Fibroblast of pulmonary artery (primary cell): Measurements from ENCODE around the gene CCDC69.

Experiments
- DNase-seq: peaks from one replicate; pipeline ENCODE4 v3.0.0-alpha.2; 2010; ENCODE audit warnings: low read depth
- H3K4me3 ChIP-seq: replicated peaks from 2 replicates; pipeline ENCODE4 v1.5.1; 2011; ENCODE audit warnings: low read depth, mild to moderate bottlenecking, control low read depth, low read length, moderate library complexity
- TF ChIP-seq, protein P1 (sequence below): IDR thresholded peaks from 2 replicates; pipeline ENCODE4 v1.5.1; 2011; ENCODE audit warnings: mild to moderate bottlenecking, control low read depth, low read length, inconsistent platforms; ENCODE audit errors: missing control alignments

CCDC69 gene

DNA sequence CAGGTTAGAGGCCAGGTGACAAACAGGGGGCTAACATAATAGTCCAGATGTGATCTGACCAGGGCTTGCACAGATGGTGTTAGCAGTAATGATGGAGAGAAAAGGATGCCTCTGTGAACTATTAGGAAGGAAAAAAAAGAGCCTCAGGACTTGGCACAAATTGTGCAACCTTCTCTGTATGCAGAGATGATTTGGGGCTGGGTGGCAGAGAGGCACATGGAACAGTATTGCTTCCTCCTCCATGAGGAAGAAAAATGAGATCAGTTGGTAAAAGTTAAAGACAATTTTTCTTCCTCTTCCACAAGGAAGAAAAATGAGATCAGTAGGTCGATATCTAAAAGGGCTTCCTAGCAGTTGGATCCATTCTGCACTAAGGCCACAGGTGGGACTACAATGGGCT is 52.4 kb downstream of the CCDC69 start:
- TF ChIP-seq, protein P1, sequence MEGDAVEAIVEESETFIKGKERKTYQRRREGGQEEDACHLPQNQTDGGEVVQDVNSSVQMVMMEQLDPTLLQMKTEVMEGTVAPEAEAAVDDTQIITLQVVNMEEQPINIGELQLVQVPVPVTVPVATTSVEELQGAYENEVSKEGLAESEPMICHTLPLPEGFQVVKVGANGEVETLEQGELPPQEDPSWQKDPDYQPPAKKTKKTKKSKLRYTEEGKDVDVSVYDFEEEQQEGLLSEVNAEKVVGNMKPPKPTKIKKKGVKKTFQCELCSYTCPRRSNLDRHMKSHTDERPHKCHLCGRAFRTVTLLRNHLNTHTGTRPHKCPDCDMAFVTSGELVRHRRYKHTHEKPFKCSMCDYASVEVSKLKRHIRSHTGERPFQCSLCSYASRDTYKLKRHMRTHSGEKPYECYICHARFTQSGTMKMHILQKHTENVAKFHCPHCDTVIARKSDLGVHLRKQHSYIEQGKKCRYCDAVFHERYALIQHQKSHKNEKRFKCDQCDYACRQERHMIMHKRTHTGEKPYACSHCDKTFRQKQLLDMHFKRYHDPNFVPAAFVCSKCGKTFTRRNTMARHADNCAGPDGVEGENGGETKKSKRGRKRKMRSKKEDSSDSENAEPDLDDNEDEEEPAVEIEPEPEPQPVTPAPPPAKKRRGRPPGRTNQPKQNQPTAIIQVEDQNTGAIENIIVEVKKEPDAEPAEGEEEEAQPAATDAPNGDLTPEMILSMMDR, result no peak
- H3K4me3 ChIP-seq, result no peak overlapping the region
- DNase-seq, result no peak

DNA sequence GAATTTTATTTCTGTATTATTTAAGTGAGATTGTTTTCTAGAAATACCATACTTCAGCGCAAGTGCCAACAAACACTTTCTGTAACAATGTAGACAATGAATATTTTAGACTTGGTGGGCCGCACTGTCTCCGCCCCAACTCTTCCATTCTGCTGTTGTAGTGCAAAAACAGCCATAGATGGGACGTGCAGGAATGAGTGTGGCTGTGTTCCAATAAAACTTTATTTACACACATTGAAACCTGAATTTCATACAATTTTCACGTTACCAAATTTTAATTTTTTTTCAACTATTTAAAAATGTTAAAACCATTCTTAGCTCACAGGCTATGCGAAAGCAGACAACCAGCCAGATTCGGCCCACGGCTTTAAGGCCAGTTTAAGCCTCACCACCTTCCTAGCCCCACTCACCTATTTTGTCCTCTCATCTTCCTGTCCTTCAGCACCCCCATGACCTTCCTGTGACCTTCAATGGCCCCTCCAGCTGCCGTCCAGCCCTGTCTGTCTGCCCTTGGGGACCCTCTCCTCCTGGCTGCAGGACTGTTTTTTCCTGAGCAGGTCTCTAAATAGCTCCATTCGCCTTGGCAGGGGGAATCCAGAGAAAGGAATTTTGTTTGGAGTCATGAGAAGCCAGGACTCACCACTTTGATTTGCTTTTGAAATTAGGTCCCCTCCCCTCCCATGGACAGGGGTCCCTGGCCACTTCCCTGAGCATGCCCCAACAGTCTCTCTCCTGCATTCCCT is 55.1 kb downstream of the CCDC69 start:
- H3K4me3 ChIP-seq, result no peak overlapping the region
- no peak for DNase-seq
- TF ChIP-seq, protein P1, result no peak

DNA sequence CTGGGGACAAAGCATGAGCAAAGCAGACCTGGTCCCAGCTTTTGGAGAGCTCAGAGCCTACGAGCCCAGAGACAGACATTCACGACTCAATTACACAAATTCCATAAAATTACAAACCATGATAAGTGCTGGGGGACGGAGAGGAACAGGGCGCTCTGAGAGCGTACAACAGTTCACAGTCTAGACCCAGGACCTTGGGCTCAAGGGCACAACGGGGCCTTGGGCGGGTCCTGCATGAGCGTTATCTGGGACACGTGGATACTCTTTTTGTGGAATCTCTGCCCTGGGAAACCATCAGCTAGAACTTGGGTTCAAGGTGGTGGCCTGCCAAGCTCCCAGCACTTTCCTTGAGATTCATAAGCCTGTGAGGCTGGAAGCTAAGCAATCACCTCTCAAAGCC is 56.9 kb downstream of the CCDC69 start:
- TF ChIP-seq, protein P1, result no peak
- DNase-seq, result no peak
- no peak overlapping the region for H3K4me3 ChIP-seq

DNA sequence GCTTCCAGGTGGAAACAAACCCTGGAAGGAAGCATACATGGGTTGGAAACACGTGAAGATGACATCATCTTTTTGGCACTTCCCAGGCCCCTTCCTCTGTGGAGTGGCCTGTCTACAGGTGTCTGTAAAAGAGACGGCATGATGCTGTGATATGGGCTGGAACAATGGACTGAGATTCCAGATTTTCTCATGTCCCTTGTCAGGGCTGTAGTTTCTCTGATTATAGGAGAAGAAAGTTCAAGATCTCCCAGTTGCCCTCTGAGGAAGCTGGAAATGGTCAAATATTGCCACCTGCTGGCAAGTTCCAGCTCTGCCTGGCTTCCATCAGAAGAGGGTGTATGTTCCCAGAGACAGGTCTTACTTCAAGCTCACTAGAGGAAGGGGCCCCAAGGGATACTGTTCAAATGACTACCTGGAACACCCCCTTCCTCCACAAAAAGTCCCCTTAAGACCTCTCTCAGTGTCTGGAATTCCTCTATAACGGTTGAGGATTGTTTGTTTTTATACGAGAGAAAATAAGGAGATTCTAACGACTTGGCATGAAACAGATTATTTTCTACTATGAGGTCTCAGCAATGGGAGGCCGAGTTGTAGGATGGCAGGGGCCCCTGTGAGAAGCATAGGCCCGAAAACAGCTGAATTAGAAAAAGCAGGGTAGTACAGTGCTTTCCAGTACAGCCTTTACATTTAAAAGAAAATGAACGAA is 59.1 kb downstream of the CCDC69 start:
- no peak overlapping the region for H3K4me3 ChIP-seq
- DNase-seq, result peak; percentile 87
- TF ChIP-seq, protein P1, result peak; percentile 97

DNA sequence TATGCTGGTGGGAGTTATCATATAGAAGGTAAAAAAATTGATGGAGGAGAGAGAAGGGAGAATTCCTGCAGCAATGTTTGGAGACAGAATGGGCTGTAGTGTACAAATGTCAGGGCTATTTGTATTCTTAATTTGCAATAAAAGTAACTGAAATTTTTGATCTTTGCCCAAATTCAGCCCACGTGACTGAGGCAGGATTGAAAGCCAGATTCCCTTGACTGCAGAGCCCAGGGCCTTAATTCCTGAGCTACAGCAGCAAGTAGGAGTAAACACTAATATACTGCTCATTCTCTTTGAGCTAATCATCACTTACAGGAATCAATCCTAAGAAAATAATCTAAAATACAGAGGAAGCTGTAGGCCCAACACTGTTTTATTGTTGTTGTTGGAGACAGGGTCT is 61.1 kb downstream of the CCDC69 start:
- no peak for DNase-seq
- TF ChIP-seq, protein P1, result no peak
- no peak overlapping the region for H3K4me3 ChIP-seq

DNA sequence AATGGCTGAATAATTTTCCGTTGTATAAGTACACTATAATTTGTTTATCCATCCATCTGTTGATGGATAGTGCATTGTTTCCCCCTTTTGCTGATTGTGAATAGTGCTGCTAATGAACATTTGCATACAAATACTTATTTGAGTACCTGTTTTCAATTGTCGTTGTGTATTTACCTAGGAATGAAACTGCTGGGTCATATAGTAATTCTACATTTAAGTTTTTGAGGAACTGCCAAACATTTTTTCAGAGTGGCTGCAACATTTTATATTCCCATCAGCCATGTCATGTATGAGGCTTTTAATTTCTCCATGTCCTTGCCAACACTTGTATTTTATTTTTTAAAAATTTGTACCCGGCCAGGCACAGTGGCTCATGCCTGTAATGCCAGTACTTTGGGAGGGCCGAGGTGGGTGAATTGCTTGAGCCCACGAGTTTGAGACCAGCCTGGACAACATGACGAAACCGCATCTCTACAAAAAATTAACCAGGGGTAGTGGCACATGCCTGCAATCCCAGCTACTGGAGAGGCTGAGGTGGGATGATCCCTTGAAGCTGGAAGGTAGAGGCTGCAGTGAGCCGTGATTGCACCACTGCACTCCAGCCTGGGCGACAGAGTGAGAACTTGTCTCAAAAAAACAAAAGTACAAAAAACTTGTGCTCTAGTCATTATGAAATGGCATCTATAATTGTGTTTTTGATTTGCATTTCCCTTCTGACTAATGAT is 64.1 kb downstream of the CCDC69 start:
- no peak overlapping the region for H3K4me3 ChIP-seq
- TF ChIP-seq, protein P1, result no peak
- no peak for DNase-seq
